Measurements from ENCODE around the gene AKIRIN2.

Gene AKIRIN2

GRCh38 chr6:87682310-87682709 lies 19.7 kb downstream of the AKIRIN2 start:
- H3K27me3 ChIP-seq (ENCODE audit: insufficient read depth, poor library complexity, severe bottlenecking): no peaks in the 10 kb centered on the region
- TF ChIP-seq REST (IDR thresholded peaks at IDR 0.05; ENCODE audit: insufficient replicate concordance, low read depth): no peak
- TF ChIP-seq SPI1 (IDR thresholded peaks at IDR 0.05; ENCODE audit: borderline replicate concordance, low read depth): no peak
- TF ChIP-seq POLR2AphosphoS5 (IDR thresholded peaks at IDR 0.05; ENCODE audit: low read depth): no peak
- TF ChIP-seq GABPA (IDR thresholded peaks at IDR 0.05; ENCODE audit: low read depth): no peak
- TF ChIP-seq CTCF (IDR thresholded peaks at IDR 0.05; ENCODE audit: insufficient read depth, low read length): no peak
- no peak overlapping the region for H3K4me3 ChIP-seq (replicated peaks; ENCODE audit: insufficient read depth, low read length)
- no peak for DNase-seq (ENCODE audit: low read depth in 1 of 2, low spot score in 1 of 2)
- H3K27ac ChIP-seq (replicated peaks): no peak overlapping the region

DNA sequence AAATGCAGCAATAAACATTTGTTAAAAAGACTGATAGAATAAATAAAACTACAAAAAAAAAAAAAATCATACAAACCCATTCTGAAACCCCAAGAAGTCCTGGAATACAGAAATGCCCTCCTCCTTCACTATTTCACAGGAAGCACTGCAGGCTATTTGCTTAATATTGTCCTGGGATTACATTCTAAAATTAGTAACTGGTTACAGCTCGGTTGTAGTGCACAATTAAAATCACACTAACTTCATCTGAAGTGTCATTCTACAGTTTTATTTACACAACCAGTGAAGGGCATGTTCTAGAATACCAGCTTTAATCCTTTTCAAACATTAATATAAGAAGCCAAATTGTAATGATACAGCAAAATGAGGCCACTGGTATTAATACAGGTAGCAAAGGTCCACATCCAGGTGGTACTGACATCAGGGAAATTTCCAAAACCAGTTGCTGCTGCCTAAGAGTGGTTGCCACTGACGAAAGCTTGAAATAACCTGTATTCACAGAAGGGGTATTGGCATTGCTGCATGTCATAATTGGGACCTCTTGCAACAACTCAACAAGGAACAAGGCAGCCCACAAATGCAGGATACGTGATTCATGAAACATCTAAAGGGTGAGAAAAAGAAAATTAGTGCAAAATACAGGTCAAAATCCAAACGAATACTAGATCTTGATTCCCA lies 26.9 kb downstream of the AKIRIN2 start:
- H3K4me3 ChIP-seq (replicated peaks; ENCODE audit: insufficient read depth, low read length): no peak overlapping the region
- H3K27ac ChIP-seq (replicated peaks): no peak overlapping the region; the same call in 1 of the 2 replicates
- no peak for TF ChIP-seq SPI1 (IDR thresholded peaks at IDR 0.05; ENCODE audit: borderline replicate concordance, low read depth)
- no peak for TF ChIP-seq POLR2AphosphoS5 (IDR thresholded peaks at IDR 0.05; ENCODE audit: low read depth)
- no peak for TF ChIP-seq GABPA (IDR thresholded peaks at IDR 0.05; ENCODE audit: low read depth)
- no peak for TF ChIP-seq REST (IDR thresholded peaks at IDR 0.05; ENCODE audit: insufficient replicate concordance, low read depth)
- no peak for TF ChIP-seq CTCF (IDR thresholded peaks at IDR 0.05; ENCODE audit: insufficient read depth, low read length)
- H3K27me3 ChIP-seq (ENCODE audit: insufficient read depth, poor library complexity, severe bottlenecking): no peaks in the 10 kb centered on the region
- no peak for DNase-seq (ENCODE audit: low read depth in 1 of 2, low spot score in 1 of 2)

DNA sequence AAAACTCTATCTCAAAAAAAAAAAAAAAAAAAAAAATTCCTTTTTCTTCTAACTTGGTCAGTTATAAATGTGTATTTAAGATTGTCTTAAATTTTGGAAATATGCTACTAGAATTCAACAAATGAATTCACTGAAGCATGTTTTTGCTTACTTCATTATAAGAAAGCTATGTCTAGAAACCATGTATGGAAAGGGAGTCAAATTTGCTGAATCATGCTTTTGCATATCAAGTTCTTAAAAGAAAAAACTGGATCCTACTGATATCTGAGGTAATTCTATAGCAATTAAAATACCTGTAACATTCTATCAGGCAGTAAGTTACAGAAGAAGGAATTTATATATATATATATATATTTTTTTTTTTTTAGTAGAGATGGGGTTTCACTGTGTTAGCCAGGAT lies 27.7 kb downstream of the AKIRIN2 start:
- TF ChIP-seq REST (IDR thresholded peaks at IDR 0.05; ENCODE audit: insufficient replicate concordance, low read depth) (no peak), CTCF (IDR thresholded peaks at IDR 0.05; ENCODE audit: insufficient read depth, low read length) (no peak), SPI1 (IDR thresholded peaks at IDR 0.05; ENCODE audit: borderline replicate concordance, low read depth) (no peak), GABPA (IDR thresholded peaks at IDR 0.05; ENCODE audit: low read depth) (no peak), POLR2AphosphoS5 (IDR thresholded peaks at IDR 0.05; ENCODE audit: low read depth) (no peak)
- Histone ChIP-seq H3K4me3 (replicated peaks; ENCODE audit: insufficient read depth, low read length) (no peak overlapping the region), H3K27ac (replicated peaks) (no peak overlapping the region), H3K27me3 (ENCODE audit: insufficient read depth, poor library complexity, severe bottlenecking) (no peaks in the 10 kb centered on the region)
- no peak for DNase-seq (ENCODE audit: low read depth in 1 of 2, low spot score in 1 of 2)
